ENCODE data around the gene KIF2A.

KIF2A gene

DNA sequence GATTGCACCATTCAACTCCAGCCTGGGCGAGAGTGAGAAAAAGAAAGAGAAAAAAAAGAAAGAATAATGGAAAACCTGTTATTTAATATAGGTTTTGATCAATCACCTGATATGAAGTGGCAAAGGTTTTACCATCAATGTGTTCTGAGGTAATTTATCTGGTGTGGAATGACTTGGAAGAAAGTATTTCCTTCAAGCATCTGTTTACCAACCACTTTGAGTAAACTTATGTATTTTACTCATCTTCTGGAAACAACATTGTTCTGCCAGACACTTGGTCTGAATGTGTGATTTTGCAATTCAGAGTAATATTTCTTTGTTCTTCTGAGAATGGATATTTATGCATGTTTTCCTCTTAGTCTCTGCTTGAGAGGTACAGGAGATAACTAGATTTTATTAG, 24.3 kb downstream of the KIF2A start:
- no peak for DNase-seq

DNA sequence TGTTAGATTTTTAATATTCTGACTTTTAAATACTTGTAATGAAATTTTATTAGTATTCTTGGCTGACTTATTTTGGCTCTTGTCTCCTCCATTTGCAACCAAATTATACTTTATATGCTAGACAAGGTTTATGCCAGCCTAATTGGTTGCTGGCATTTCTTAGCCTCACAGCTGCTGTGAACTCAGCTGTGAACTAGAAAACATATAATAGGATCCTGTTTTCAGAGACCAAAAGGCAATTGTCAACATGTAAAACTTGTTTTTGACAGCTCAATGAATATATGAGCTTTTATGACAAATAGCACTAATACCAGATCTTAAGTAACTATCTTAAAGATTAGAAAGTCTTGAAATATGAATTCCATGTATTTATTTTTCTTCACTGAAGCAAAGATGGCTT, 25.9 kb downstream of the KIF2A start:
- no peak for DNase-seq

DNA sequence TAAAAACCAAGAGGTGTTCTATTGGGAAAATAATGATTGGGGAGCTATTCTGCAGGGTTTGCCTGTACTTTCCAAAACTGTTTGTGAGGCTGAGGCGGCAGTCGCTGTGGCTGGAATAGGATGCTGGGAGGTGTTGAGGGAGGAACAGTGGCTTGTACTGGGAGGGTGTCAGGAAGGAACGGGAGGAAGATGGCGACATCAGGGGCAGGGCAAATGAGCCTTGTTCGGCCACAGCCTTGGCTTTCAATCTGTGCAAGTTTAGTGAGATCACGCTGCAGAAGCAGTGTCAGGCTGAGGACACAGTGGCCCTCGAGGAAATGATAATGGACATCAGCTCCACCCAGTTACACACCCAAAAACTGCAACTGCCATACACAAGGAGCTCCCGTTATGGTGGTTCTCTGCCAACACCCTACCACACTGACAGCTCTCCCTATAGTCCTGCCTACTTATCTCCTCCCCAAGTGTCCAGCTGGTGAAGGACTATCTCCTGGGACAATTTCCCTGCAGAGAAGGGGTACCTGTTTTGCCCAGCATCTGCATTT, 27.3 kb downstream of the KIF2A start:
- no peak for DNase-seq

DNA sequence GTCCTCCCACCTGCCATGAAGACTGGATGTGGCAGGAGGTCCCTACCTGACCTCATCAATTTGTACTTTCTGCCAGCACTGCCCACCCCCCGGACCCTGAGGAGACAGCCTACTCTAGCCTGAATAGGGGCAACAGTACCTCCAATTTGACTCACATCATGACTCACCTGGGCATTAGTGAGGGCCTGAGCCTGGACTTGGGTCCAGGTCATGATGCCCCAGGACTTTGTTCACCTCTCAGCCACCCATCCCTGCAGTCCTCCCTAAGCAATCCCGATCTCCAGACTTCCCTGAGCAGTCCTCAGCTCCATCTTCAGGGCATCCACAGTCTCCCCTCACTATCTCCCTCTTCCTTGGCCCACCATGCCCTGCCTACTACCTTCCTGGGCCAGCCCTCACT, 28.1 kb downstream of the KIF2A start:
- DNase-seq, result no peak

DNA sequence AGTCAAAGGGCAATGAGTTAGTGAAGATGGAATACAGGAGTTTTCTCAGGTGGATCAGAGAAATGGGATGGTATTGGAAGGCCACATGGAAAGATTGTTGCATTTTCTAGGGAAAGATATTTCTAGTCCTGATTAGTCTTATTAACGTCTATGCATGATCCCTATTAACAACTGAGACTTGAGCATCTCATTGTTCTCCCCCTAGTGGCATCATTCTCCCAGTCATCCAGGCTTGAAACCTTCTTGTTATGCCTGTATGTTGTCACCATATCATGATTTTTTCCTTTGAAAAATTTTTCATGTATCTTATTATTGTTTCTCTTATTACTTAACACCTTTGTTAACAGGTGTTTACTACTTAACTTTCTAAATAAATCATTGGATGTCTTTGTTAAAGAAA, 34.4 kb downstream of the KIF2A start:
- DNase-seq, result no peak

DNA sequence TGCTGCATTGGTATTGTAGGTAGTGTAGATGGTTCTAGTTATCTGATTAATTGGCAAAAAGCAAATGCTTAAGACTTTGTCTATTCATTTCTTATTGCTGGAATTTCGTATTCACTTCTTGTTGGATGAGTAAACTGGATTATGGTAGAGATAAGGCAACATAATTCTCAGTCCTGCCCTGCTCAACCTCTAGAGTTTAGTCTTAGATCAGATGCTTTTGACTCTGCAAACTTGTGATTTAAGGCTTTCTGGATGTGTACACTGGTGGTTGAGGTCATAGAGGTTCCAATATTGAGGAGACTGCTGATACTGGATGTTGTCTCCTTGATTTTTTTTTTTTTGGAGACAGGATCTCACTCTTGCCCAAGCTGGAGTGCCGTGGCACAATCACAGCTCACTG, 35.0 kb downstream of the KIF2A start:
- DNase-seq, result no peak

DNA sequence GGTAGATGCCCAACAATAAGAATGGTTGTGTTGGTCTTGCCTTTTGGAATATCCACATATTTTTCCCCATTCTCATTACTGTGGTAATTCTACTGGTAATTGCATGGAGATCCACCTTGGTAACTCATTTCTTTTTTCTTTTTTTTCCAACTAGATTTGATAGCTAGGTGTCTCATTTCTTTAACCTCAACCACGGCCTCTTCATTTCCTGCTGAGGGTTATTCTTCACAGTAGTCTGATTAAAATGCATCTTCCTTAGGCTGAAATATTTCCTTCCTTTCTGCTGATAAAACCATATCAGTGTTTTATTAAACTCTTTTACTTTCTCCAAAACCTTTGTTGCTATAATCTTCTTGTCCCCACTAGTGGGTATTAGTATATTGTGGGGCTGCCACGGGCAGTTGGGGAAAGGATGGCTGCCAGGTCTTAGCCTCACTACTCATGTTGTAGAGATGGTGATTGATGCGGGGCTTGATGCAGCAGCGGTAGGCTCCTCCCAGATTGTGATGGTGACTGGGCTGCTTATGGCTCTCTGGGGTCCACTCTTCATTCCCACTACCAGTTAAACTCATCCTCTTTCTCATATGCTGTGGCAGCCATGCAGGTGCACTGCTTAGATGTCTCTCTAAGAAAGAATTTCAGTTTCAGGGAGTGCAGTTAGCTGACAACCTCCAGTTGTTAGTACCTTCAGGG, 35.9 kb downstream of the KIF2A start:
- no peak for DNase-seq

DNA sequence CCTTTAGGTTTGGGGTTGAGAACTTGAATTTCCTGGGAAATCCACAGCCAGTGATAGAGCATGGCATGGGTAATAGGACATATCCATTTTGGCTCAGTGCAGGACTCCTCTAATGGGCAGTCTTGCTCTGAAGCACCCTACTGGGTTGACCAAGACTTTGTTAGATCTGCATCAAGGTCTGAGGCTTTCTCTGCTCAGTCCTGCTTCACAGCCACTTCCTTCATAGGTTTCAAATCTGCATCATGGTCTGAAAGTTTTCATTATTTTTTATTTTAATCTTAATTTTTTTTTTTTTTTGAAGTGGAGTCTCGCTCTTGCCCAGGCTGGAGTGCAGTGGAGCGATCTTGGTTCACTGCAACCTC, 36.5 kb downstream of the KIF2A start:
- DNase-seq, result no peak

DNA sequence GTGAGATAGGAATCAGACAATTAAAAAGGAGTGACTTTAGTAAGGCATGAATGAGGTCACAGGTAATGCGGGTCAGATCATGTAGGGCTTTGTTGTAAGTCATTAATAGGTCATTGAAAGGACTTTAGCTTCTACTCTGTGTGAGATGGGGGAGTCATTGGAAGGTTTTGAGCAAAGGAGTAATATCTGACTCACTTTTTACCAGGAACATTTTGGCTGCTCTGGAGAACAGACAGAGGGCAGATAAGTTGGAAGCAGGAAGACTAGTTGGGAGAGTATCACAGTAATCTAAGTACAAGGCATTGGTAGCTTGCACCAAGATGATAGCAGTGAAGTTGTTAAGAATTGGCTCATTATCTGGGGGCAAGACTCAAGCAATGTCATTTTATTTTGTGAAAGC, 37.4 kb downstream of the KIF2A start:
- DNase-seq, result no peak

DNA sequence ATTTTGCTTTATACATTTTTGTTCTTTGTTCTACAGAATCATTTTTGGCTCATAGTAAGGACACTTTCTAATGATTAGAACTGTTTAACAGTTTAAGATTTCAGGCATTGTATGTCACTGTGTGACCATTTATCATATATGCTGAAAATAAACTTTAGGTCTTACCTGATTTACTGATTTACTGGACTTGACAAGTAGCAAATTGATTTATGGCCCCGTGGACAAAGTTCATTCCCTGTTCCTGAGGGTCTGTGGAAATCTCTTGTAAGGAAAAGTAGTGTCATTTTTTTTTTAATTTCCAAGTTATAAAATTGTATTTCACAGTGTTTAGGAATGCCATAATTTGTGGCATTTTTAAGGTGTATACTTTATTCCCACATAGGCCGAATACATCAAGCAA, 40.7 kb downstream of the KIF2A start:
- no peak for DNase-seq

DNA sequence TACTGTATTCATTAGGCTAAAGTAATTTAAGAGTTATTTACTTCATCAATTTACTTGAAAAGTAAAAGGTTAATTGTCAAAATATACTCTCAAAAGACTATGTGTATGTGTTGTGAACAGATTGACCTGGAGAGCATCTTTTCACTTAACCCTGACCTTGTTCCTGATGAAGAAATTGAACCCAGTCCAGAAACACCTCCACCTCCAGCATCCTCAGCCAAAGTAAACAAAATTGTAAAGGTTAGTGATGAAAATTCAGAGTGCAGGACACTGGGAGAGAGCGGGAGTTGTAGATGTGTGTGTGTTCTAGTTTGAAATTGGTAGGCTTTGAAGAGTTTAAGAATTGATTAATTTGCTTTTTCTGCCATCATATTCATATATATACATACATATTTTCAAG, 41.9 kb downstream of the KIF2A start:
- DNase-seq, result no peak

DNA sequence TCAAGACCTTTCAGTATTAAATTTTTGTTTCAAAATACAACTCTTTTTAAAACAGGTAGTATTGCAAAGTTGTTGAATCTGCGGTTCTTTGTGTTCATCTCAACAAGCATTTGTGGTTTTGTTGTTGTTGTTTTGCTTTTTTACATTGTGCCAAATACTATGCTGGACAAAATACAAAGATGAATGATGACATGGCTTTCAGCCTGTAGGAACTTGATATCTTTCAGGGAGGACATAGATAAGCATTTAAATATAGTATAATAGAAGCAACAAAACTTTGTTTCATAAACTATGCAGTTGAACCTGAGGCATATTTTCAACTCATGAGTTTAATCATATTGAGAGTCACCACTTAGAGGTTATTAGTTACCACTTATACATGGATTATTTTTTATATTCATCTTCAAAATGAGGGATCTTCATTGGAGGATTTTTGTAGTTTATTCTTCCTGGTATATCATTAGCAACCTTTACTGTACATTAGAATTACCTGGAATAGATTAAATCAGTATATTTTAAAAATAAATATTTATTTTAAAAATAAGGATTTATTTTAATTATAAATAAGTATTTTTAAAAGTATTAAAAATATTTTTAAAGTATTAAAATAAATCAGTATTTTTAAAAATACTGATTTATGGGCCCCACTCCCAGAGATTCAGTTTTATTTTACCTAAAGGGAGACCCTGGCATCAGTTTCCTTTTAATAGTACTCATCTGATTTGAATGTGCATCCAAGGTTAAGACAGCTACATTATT, 42.9 kb downstream of the KIF2A start:
- no peak for DNase-seq

DNA sequence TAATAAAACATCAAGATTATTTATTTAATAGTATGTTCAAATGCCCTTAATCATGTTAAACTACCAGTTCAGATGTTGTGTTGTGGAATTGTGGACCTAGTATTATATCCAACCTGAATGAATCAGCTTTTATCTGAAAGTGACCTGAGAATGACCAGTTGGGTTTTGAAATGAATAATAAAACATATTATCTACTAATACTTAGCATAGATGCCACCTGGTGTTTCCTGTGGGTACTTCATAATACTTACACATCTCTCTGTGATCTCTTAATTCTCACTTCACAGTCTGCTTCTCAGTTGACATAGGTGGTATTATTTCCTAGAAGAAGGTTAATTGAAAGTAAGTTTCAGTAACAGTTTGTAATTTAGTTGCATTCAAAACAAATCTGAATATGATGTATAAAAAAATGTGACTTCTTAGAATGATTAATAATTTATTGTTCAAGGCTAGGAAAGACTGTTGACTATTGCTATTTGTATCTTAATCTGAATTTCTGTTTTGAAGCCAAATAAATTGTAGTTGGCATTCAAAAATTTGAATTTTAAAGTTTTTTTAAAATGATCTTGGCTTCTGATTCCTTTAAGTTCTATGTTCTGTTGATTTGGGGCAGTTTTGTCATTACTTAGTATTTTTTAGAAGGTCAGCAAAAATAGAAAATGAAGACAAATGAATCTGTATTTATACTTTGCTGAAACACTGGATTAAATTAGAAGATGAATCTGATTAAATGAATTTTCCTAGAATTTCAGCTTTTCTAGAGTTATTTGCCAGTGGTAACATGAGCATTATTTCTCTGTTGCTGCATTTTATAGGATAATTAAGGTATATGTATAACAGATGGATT, 48.2 kb downstream of the KIF2A start:
- no peak for DNase-seq

DNA sequence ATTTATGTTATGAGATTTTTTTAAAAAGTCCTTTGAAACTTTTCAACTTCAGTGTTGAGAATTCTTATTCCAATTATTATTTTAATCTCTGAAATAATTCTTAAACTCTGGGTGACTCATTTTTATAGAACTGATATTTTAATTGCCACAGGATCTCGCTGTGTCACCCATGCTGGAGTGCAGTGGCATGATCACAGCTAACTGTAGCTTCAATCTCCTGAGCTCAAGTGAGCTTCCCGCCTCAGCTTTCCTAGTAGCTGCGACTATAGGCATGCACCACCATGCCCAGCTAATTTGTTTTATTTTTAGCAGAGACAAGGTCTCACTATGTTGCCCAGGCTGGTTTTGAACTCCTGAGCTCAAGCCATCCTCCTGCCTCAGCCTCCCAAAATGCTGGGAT, 56.7 kb downstream of the KIF2A start:
- no peak for DNase-seq

DNA sequence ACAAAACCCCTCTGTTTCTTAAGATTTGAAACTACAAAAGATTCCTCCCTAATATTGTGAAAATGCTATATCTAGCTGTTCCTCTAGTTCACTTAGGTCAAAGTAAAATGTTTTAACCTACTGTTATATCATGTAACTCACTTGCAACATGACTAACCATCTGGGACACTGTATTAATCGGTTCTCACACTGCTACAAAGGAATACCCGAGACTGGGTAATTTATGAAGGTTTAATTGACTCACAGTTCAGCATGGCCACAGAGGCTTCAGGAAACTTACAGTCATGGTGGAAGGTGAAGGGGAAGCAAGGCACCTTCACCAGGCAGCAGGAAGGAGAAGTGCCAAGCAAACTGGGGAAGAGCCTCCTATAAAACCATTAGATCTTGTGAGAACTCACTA, 63.0 kb downstream of the KIF2A start:
- no peak for DNase-seq

DNA sequence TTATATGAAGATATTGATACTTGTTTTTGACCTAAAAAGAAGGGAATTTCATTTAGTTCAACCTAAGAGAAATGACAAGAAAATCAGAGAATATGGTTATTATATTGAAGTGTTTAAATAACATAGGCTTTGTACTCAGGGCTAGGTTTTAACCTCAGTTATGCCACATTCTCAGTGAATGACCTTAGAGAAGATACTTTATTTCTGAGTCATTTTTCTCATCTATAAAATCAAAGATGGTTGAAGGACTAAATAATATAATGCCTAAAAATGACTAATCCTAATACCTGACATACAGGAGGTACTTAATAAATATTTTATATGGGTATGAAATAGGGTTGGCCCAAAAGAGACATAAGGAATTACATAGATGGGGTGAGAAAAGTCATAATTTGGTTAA, 65.4 kb downstream of the KIF2A start:
- no peak for DNase-seq

DNA sequence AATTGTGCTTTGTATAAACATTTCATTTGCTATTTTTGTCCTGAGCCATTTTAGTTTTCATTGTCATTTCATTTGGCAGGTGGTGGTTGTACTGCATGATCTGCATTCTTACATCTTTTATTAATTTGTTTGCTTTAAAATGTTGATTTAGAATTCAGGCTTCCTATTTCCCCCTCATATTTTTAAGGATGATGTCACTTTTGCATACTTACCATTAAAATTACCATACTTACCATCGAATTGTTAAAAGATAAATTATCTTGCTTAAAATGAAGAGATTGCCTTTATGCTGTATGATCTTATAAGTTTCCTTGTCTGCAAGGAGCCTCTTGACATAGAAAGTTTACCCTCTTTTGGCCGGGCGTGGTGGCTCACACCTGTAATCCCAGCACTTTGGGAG, 66.6 kb downstream of the KIF2A start:
- DNase-seq, result no peak

DNA sequence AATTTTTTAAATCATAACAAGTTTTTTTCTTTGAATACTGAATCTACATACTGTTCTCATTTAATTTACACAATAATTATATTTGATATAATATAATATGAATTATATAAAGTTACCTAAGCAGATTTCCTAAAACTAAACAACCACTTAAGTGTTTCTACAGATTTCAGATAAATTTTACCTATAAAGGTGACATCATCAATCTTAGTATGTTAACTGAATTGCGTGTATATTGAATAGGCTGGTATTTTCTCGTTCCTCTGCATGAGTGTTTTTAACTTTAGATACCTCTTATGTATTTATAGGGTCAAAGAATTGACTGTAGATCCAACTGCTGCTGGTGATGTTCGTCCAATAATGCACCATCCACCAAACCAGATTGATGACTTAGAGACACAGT, 67.4 kb downstream of the KIF2A start:
- no peak for DNase-seq

DNA sequence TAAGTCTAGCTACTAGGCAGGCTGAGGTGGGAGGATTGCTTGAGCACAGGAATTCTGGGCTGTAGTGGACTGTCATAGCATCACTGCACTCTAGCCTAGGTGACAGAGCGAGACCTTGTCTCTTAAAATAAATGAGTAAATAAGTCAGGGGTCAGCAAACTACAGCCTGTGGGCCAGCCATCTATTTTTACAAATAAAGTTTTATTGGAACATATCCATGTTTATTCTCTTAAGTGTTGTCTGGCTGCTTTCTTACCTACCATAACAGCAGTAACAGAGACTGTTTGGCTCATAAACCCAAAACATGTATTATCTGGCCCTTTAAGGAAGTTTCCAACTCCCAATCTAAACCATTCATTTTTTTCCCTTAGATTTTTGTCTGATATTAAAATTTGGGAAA, 68.1 kb downstream of the KIF2A start:
- no peak for DNase-seq

DNA sequence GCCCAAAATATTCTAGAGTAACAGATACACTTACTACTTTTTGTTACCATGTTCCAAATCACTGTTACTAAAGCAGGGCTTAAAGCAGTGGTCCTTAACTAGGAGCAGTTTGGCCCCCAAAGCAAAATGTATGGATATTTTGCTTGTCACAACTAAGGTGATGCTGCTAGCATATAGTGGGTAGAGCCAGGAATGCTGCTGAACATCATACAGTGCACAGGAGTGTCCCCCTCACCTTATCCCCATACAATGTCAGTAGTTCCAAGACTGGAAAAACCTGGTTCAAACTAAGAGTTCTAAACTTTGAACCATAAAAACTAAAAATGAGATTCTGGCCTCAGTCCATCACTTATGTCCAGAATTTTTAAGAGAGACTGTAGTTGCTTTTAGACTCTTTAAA, 69.6 kb downstream of the KIF2A start:
- DNase-seq, result no peak

DNA sequence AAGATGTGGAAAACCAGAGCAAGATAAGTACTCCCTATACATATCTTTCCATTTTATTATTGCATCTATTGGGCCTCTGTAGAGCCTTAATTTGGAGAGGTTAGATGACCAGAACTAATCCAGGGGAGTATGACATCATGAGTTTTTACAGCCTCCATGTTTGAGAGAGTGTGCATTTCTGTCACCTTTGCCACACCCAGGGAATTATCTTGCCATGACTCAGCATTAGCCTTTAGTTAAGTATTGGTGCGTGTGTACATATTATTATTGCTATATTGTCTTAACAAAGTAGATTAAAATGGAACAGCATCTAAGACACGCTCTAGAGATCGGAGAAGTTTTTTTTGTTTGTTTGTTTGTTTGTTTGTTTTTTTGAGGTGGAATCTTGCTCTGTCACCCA, 70.1 kb downstream of the KIF2A start:
- no peak for DNase-seq

DNA sequence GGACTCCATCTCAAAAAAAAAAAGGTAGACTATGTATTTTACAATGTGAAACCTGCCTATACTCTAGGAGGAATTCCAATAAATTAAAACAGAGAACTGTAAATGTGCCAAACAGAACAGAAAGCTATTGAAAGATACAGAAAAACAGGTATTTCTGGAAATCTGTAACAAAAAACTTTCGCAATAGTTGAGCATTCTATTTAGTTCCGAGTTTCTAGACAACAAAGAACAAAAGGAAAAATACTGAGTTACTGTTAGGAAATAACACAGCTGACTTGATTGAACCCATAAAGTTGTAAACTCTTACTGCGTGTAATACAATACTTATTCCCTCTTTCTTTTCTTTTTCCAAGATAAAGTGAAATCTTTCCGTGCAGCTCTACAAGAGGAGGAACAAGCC, 79.1 kb downstream of the KIF2A start:
- no peak for DNase-seq

DNA sequence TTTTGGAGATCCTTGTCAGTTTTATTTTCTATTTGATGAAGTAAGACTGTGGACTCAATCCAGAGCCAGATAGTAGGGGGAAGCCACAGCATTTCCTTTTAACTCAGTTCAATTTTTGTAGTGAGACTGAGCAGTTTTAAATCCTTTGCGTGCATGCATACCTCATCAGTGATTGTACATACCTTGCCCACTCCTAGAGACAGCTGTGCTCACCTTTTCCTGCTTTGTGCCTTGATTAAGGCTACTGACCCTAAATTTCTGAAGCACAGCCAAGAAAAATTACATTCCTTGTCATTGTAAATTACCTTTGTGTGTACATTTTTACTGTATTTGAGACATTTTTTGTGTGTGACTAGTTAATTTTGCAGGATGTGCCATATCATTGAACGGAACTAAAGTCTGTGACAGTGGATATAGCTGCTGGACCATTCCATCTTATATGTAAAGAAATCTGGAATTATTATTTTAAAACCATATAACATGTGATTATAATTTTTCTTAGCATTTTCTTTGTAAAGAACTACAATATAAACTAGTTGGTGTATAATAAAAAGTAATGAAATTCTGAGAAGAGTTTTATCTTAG, 79.9 kb downstream of the KIF2A start:
- DNase-seq, result no peak

Data from NCI-H526 treated with DMSO at 0.1 percent for 48 hours (cell line).